ENCODE measurements around the gene PPFIBP2. TPM values are rescaled to one million over a fixed set of nuclear protein-coding genes. Genes with fewer than 3 reads are reported as not detected.

PPFIBP2 gene
- total RNA-seq, 1 experiment from 2014 or later = 5.7 TPM

GRCh38 chr11:7582338-7582985, 68.7 kb downstream of the PPFIBP2 start (continued):
- TF ChIP-seq, protein P1, sequence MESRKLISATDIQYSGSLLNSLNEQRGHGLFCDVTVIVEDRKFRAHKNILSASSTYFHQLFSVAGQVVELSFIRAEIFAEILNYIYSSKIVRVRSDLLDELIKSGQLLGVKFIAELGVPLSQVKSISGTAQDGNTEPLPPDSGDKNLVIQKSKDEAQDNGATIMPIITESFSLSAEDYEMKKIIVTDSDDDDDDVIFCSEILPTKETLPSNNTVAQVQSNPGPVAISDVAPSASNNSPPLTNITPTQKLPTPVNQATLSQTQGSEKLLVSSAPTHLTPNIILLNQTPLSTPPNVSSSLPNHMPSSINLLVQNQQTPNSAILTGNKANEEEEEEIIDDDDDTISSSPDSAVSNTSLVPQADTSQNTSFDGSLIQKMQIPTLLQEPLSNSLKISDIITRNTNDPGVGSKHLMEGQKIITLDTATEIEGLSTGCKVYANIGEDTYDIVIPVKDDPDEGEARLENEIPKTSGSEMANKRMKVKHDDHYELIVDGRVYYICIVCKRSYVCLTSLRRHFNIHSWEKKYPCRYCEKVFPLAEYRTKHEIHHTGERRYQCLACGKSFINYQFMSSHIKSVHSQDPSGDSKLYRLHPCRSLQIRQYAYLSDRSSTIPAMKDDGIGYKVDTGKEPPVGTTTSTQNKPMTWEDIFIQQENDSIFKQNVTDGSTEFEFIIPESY (IDR thresholded peaks at IDR 0.05; ENCODE audit: extremely low read depth, insufficient replicate concordance, low read length) = no peak
- TF ChIP-seq FOSL1 (IDR thresholded peaks at IDR 0.05; ENCODE audit: low read depth) (no peak), EGR1 (IDR thresholded peaks at IDR 0.05; ENCODE audit: low read depth) (no peak), JUND (IDR thresholded peaks at IDR 0.05) (no peak), TCF7L2 (IDR thresholded peaks at IDR 0.05; ENCODE audit: borderline replicate concordance, extremely low read depth, insufficient read depth, insufficient read length) (no peak), CEBPB (IDR thresholded peaks at IDR 0.05; ENCODE audit: low read depth) (no peak), ZNF274 (IDR thresholded peaks at IDR 0.05; ENCODE audit: low read depth, low read length) (no peak), EZH2phosphoT487 (IDR thresholded peaks at IDR 0.05; ENCODE audit: borderline replicate concordance) (no peak), SP1 (IDR thresholded peaks at IDR 0.05; ENCODE audit: low read depth) (no peak), CBX3 (IDR thresholded peaks at IDR 0.05; ENCODE audit: low read depth) (no peak)

GRCh38 chr11:7583248-7583647, 69.4 kb downstream of the PPFIBP2 start:
- CTCF ChIA-PET = interaction anchor here (1.6 kb wide), 1 partner anchor 12 kb away, joined by 3 read pairs; no protein-coding TSS in a partner anchor
- no TSS peak for BruUV-seq (replicated peaks)
- ATAC-seq = no peak

More at GRCh38 chr11:7583248-7583647, 69.4 kb downstream of the PPFIBP2 start:
- no peak overlapping the region for H3K9ac ChIP-seq (ENCODE audit: low read length)
- peaks cover 21% of the 10 kb centered on the region; the same call in 1 of the 2 replicates for H3K27me3 ChIP-seq (ENCODE audit: insufficient read depth, low read length)
- no peak overlapping the region for H3K4me3 ChIP-seq (replicated peaks in 1 of 2; ENCODE audit: low read depth in 1 of 2, low read length in 2 of 2)
- no peak for DNase-seq (ENCODE audit: low read depth, low spot score)
- RAD21 ChIA-PET (ENCODE audit: low non-redundant PET in 1 of 2, low total read pairs in 2 of 2, uncharacterized antibody in 2 of 2, unreplicated experiment in 2 of 2) = no interaction called here
- TF ChIP-seq YY1 (IDR thresholded peaks at IDR 0.05; ENCODE audit: extremely low read depth, insufficient replicate concordance, low read depth, low read length) (no peak), MAX (IDR thresholded peaks at IDR 0.05) (no peak), ZFX (IDR thresholded peaks at IDR 0.05) (no peak), JUND (IDR thresholded peaks at IDR 0.05) (no peak), EZH2phosphoT487 (IDR thresholded peaks at IDR 0.05; ENCODE audit: borderline replicate concordance) (no peak), REST (IDR thresholded peaks at IDR 0.05; ENCODE audit: low read depth) (no peak), SIN3A (IDR thresholded peaks at IDR 0.05; ENCODE audit: low read depth) (no peak), RAD21 (IDR thresholded peaks at IDR 0.05; ENCODE audit: low read depth) (no peak), TCF7L2 (IDR thresholded peaks at IDR 0.05; ENCODE audit: borderline replicate concordance, extremely low read depth, insufficient read depth, insufficient read length) (no peak), SP1 (IDR thresholded peaks at IDR 0.05; ENCODE audit: low read depth) (no peak), ELF1 (IDR thresholded peaks at IDR 0.05; ENCODE audit: borderline replicate concordance, low read depth) (no peak), ATF3 (IDR thresholded peaks at IDR 0.05) (no peak), POLR2A (IDR thresholded peaks at IDR 0.05; ENCODE audit: borderline replicate concordance, extremely low read depth, insufficient read depth, insufficient read length) (no peak), CEBPB (IDR thresholded peaks at IDR 0.05; ENCODE audit: low read depth) (no peak)
- H2AFZ ChIP-seq (ENCODE audit: low read depth, low read length, poor library complexity, severe bottlenecking) = no peak overlapping the region
- no peaks in the 10 kb centered on the region for H4K20me1 ChIP-seq (ENCODE audit: insufficient read depth)
- H3K4me1 ChIP-seq (ENCODE audit: control insufficient read depth in 1 of 2, insufficient read depth in 2 of 2, low read length in 2 of 2) = no peaks in the 10 kb centered on the region
- intact Hi-C loops (cut with micrococcal nuclease) = no loop called here
- H3K4me2 ChIP-seq (ENCODE audit: low read length) = no peak overlapping the region
- POLR2A ChIA-PET = no interaction called here
- H3K9me2 ChIP-seq (ENCODE audit: insufficient read depth) = no peaks in the 10 kb centered on the region
- no peaks in the 10 kb centered on the region for H3K36me3 ChIP-seq (ENCODE audit: control insufficient read depth in 1 of 2, insufficient read depth in 2 of 2, low read length in 2 of 2)
- no peak overlapping the region for H3K27ac ChIP-seq (ENCODE audit: low read depth, low read length)
- no peaks in the 10 kb centered on the region for H3K9me3 ChIP-seq (ENCODE audit: control insufficient read depth in 1 of 2, insufficient read depth in 1 of 2, low read depth in 1 of 2, low read length in 2 of 2)
- no peaks in the 10 kb centered on the region for H3K79me2 ChIP-seq (ENCODE audit: insufficient read depth, low read length)

Data from HCT116 (cell line).